ENCODE results near the gene VIPAS39. TPM values are rescaled to one million over a fixed set of nuclear protein-coding genes. Genes with fewer than 3 reads are reported as not detected.

VIPAS39 gene
- total RNA-seq, 2 experiments from 2014 or later: 12.3 to 13.3 TPM

DNA sequence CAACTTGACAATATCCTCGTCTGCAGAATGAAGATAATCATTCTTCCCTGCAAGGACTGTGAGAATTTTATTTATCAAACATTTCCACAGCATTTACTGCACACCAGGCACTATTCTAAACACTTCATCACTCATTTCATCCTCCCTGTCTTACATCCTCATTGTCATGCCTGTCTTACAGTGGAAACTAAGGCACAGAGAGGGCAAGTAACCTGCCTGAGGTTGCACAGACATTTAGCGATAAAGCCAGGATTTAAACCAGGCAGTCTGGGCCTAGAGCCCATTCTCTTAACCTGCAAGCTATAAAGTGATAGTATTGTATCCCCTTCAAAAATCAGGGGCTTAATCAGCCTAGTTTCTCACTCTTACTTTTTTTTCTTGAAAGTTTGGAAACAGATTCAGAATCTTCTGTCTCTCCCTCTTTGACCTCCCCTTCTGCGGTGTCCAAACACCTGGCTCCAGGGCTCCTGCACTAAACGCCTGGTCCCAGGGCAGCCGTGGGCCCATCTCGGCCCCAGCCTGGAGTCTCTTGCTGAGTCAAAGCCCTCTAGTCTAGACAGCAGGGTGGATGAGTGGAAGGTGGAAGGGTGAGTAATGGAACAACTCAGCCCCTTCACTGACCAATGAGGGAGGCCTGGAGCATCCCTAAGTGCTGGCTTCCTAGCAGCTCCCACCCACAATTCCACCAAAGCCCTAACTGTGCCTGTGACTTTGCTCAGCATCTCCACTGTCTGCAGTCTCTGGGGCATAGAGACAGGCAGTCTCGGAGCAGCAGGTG lies 28.7 kb upstream of the VIPAS39 start:
- Mint-ChIP-seq H3K9me3 (no peaks in the 10 kb centered on the region), H3K4me1 (ENCODE audit: low read depth) (no peaks in the 10 kb centered on the region), H3K4me3 (no peak overlapping the region), H3K27ac (no peak overlapping the region), H3K36me3 (ENCODE audit: low read depth) (no peaks in the 10 kb centered on the region), H3K27me3 (ENCODE audit: low read depth) (no peaks in the 10 kb centered on the region)
- CTCF ChIA-PET: no interaction called here
- intact Hi-C loops (cut with micrococcal nuclease): no loop called here
- no peak for DNase-seq

DNA sequence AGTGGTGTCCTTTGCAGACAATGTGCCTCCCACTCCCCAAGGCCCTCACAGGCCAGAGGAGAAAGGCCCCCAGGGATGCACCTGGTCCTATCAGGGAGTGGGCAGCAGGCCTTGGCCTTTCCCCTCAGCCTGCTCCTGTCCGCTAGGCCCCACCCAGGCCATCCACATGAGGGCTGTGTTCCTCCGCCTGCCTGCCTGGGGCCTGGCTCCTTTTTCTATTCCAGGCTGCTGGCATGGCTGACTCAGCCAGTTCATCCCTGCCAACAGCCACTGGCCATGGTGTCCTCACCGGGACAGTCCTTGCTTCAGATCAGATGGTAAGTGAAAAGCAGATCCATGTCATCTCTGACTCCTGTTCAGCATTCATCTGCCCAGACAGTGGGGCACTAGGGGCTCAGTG lies 27.9 kb upstream of the VIPAS39 start:
- Mint-ChIP-seq H3K27me3 (ENCODE audit: low read depth) (no peaks in the 10 kb centered on the region), H3K9me3 (no peaks in the 10 kb centered on the region), H3K27ac (no peak overlapping the region), H3K4me1 (ENCODE audit: low read depth) (no peaks in the 10 kb centered on the region), H3K4me3 (no peak overlapping the region), H3K36me3 (ENCODE audit: low read depth) (no peaks in the 10 kb centered on the region)
- no peak for DNase-seq
- intact Hi-C loops (cut with micrococcal nuclease): no loop called here
- CTCF ChIA-PET: no interaction called here

- CTCF ChIA-PET: no interaction called here
- Mint-ChIP-seq H3K27me3 (ENCODE audit: low read depth) (no peaks in the 10 kb centered on the region), H3K4me1 (ENCODE audit: low read depth) (no peaks in the 10 kb centered on the region), H3K4me3 (no peak overlapping the region), H3K27ac (no peak overlapping the region), H3K36me3 (ENCODE audit: low read depth) (no peaks in the 10 kb centered on the region), H3K9me3 (no peaks in the 10 kb centered on the region)
- intact Hi-C loops (cut with micrococcal nuclease): no loop called here
- DNase-seq: no peak
Observed at GRCh38 chr14:77482422-77482821, 25.0 kb upstream of the VIPAS39 start.

- intact Hi-C loops (cut with micrococcal nuclease): no loop called here
- DNase-seq: no peak
- no peaks in the 10 kb centered on the region for H3K27me3 Mint-ChIP-seq (ENCODE audit: low read depth)
- CTCF ChIA-PET: interaction anchor here (0.8 to 1.1 kb wide), 2 partner anchors 20 to 160 kb away, joined by 4 read pairs; no protein-coding TSS in a partner anchor
- no peak overlapping the region for H3K27ac Mint-ChIP-seq
- no peaks in the 10 kb centered on the region for H3K4me1 Mint-ChIP-seq (ENCODE audit: low read depth)
- no peaks in the 10 kb centered on the region for H3K36me3 Mint-ChIP-seq (ENCODE audit: low read depth)
- H3K4me3 Mint-ChIP-seq: no peak overlapping the region
- H3K9me3 Mint-ChIP-seq: no peaks in the 10 kb centered on the region
Observed at GRCh38 chr14:77478796-77479195, 21.4 kb upstream of the VIPAS39 start.

DNA sequence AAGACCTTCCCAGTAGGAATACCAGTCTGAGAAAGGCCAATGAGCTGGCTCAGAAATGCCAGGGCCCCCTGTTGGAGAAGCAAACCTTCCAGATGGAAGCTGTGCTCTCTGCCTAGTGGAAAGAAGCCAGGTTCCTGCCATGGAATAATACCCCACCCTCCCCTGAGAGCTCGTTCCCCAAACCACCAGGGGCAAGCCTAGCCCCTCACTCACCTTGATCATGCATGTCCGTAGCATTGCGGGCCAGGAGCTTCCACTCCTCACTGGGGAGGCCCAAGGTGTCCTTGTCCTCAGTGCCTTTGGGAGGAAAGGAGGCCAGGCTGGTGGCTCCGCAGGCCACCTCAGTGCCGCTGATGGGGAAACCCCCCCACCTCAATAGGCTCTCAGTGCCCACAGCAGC lies 20.6 kb upstream of the VIPAS39 start:
- Mint-ChIP-seq H3K4me1 (ENCODE audit: low read depth) (no peaks in the 10 kb centered on the region), H3K27ac (no peak overlapping the region), H3K27me3 (ENCODE audit: low read depth) (no peaks in the 10 kb centered on the region), H3K9me3 (no peaks in the 10 kb centered on the region), H3K4me3 (no peak overlapping the region), H3K36me3 (ENCODE audit: low read depth) (no peaks in the 10 kb centered on the region)
- intact Hi-C loops (cut with micrococcal nuclease): no loop called here
- CTCF ChIA-PET: interaction anchor here (1.1 kb wide), 1 partner anchor 159 kb away, joined by 4 read pairs; no protein-coding TSS in a partner anchor
- no peak for DNase-seq

- Mint-ChIP-seq H3K36me3 (ENCODE audit: low read depth) (no peaks in the 10 kb centered on the region), H3K27ac (no peak overlapping the region), H3K27me3 (ENCODE audit: low read depth) (no peaks in the 10 kb centered on the region), H3K4me3 (no peak overlapping the region), H3K4me1 (ENCODE audit: low read depth) (no peaks in the 10 kb centered on the region), H3K9me3 (no peaks in the 10 kb centered on the region)
- no peak for DNase-seq
- CTCF ChIA-PET: interaction anchor here (0.7 to 0.8 kb wide), 2 partner anchors 160 to 219 kb away, joined by 3 read pairs; no protein-coding TSS in a partner anchor
- intact Hi-C loops (cut with micrococcal nuclease): no loop called here
Observed at GRCh38 chr14:77475432-77476115, 18.2 kb upstream of the VIPAS39 start.

DNA sequence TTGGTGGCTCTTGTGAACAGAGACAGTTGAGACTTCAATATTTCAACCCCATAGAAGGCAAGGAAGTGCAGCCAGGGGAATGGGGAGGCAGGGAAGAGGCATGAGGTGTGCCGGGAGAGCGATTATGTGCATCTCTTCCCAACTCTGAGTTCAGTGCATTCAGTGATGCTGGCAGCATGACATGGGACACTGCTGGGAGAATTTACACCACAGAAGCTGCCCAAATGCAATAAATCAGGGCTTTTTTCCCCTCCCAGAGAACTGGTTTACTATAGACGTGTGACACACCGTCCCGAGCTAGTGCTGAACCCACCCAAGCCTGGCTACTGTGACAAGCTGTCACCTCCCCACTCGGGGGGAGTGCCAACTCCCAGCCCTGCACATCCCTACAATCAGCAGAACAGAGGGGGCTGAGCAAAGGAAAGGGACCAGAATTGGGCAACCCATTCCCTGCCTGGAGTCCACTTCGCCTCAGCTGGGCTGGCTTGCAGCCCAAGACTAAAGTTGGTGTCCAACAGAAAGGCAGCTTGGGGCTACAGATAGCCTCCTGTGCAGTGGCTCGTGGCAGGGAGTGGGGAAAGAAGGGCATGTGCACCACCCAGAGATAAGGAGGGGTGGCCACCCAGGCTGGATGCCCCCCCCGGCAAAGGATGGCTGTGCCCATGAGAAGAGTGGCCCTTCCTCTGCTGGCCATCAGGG lies 17.2 kb upstream of the VIPAS39 start:
- Mint-ChIP-seq H3K27ac (no peak overlapping the region), H3K27me3 (ENCODE audit: low read depth) (no peaks in the 10 kb centered on the region), H3K36me3 (ENCODE audit: low read depth) (peaks cover 2% of the 10 kb centered on the region), H3K9me3 (no peaks in the 10 kb centered on the region), H3K4me1 (ENCODE audit: low read depth) (no peaks in the 10 kb centered on the region), H3K4me3 (no peak overlapping the region)
- CTCF ChIA-PET: interaction anchor here (0.7 to 0.8 kb wide), 2 partner anchors 159 to 219 kb away, joined by 3 read pairs; no protein-coding TSS in a partner anchor
- intact Hi-C loops (cut with micrococcal nuclease): no loop called here
- DNase-seq: no peak

DNA sequence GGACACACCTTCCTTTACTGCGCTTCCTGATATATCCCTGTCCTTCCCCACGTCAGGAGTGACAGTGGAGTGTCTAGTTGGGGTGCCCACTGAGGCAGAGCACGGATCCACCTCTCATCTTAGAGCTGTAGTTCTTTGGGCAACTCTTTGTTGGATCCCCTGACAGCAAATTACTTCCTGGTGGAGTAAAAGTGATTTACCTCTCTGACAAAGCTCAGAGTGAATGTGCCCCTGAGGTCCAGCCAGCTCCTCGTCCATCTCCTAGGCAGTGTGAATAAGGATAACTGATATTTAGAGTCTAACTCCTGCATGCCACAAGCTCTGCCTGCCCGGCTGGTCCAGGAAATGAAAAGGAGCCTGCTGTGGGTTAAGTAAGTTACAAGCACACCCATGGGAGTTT lies 16.5 kb upstream of the VIPAS39 start:
- no peak overlapping the region for H3K4me3 Mint-ChIP-seq
- no peak for DNase-seq
- intact Hi-C loops (cut with micrococcal nuclease): no loop called here
- H3K9me3 Mint-ChIP-seq: no peaks in the 10 kb centered on the region
- H3K27me3 Mint-ChIP-seq (ENCODE audit: low read depth): no peaks in the 10 kb centered on the region
- H3K27ac Mint-ChIP-seq: no peak overlapping the region
- no peaks in the 10 kb centered on the region for H3K4me1 Mint-ChIP-seq (ENCODE audit: low read depth)
- CTCF ChIA-PET: no interaction called here
- H3K36me3 Mint-ChIP-seq (ENCODE audit: low read depth): peaks cover 9% of the 10 kb centered on the region

- Mint-ChIP-seq H3K27me3 (ENCODE audit: low read depth) (no peaks in the 10 kb centered on the region), H3K36me3 (ENCODE audit: low read depth) (peaks cover 29% of the 10 kb centered on the region), H3K4me3 (no peak overlapping the region), H3K4me1 (ENCODE audit: low read depth) (no peaks in the 10 kb centered on the region), H3K9me3 (no peaks in the 10 kb centered on the region), H3K27ac (no peak overlapping the region)
- intact Hi-C loops (cut with micrococcal nuclease): no loop called here
- DNase-seq: no peak
- CTCF ChIA-PET: no interaction called here
Observed at GRCh38 chr14:77470224-77470870, 12.9 kb upstream of the VIPAS39 start.

DNA sequence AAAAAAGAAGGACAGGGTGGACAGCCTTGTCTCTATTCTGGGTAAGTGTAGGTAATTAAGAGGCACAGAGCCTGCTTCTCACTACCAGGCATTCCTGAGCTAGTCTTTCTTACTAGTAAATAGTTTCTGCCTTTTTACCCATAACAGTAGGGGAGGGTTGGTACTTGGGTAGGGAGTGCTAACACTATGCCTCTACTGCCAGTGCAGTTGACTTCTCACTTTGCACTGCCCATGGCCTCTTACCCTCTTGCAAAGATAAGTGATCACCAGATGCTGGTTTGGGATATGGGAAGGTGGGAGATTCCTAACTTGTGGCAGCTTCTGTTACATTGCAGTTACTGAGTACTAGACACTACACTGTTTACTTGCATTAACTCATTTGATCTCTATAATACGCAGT lies 12.1 kb upstream of the VIPAS39 start:
- intact Hi-C loops (cut with micrococcal nuclease): no loop called here
- Mint-ChIP-seq H3K27ac (no peak overlapping the region), H3K9me3 (no peaks in the 10 kb centered on the region), H3K36me3 (ENCODE audit: low read depth) (peaks cover 36% of the 10 kb centered on the region), H3K4me1 (ENCODE audit: low read depth) (no peaks in the 10 kb centered on the region), H3K27me3 (ENCODE audit: low read depth) (no peaks in the 10 kb centered on the region), H3K4me3 (no peak overlapping the region)
- DNase-seq: no peak
- CTCF ChIA-PET: interaction anchor here (1.3 kb wide), 1 partner anchor 10 kb away, joined by 3 read pairs; no protein-coding TSS in a partner anchor

DNA sequence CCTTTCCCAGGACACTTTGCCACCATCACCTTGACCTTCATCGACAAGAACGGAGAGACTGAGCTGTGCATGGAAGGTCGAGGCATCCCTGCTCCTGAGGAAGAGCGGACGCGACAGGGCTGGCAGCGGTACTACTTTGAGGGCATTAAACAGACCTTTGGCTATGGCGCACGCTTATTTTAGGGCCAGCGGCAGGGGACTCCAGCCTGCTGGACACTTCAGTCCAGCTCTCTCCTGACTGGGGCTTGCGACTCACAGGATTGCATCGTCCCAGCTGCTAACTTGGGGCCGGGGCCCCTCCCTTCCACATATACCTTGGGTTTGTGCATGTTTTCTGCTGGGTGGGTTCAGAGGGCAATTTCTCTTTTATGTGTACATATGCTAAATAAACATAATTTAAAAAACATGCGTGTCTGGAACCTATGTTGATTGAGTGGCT lies 11.7 kb upstream of the VIPAS39 start:
- DNase-seq: no peak
- Mint-ChIP-seq H3K36me3 (ENCODE audit: low read depth) (peaks cover 37% of the 10 kb centered on the region), H3K4me1 (ENCODE audit: low read depth) (no peaks in the 10 kb centered on the region), H3K27me3 (ENCODE audit: low read depth) (no peaks in the 10 kb centered on the region), H3K9me3 (no peaks in the 10 kb centered on the region), H3K27ac (no peak overlapping the region), H3K4me3 (no peak overlapping the region)
- CTCF ChIA-PET: interaction anchor here (1.3 kb wide), 1 partner anchor 10 kb away, joined by 3 read pairs; no protein-coding TSS in a partner anchor
- intact Hi-C loops (cut with micrococcal nuclease): no loop called here

- CTCF ChIA-PET: no interaction called here
- Mint-ChIP-seq H3K27me3 (ENCODE audit: low read depth) (no peaks in the 10 kb centered on the region), H3K4me1 (ENCODE audit: low read depth) (no peaks in the 10 kb centered on the region), H3K27ac (no peak overlapping the region), H3K4me3 (no peak overlapping the region), H3K9me3 (no peaks in the 10 kb centered on the region), H3K36me3 (ENCODE audit: low read depth) (peaks cover 45% of the 10 kb centered on the region)
- DNase-seq: no peak
- intact Hi-C loops (cut with micrococcal nuclease): no loop called here
Observed at GRCh38 chr14:77467801-77468200, 10.4 kb upstream of the VIPAS39 start.

Measured in activated naive CD4-positive, alpha-beta T cell treated with anti-CD3 and anti-CD28 coated beads for 36 hours (primary cell).